Esophagus squamous epithelium (tissue), 4 donors: ENCODE data around the gene FRMD4A.

ENCODE experiments used
- POLR2A ChIP-seq, 4 donors: fragments of 450-650 bp; IDR thresholded peaks; one replicate each; pipeline ENCODE4 v1.6.1; 2017; ENCODE audit warnings: antibody characterized with exemption in 4 of 4, mild to moderate bottlenecking in 4 of 4, moderate library complexity in 3 of 4
- TF ChIP-seq, protein P1 (sequence below), 6 experiments: fragments of 450-650 bp in 4 of 6; fragments of 200-600 bp in 2 of 6; sonication (generic) in 2 of 6; IDR thresholded peaks; one replicate each; pipeline ENCODE4 v1.5.1; 2016 to 2019; ENCODE audit warnings: antibody characterized with exemption in 6 of 6, mild to moderate bottlenecking in 4 of 6, moderate library complexity in 4 of 6

GRCh38 chr10:14014423-14014822 lies 316.3 kb downstream of the FRMD4A start:
- TF ChIP-seq, protein P1, sequence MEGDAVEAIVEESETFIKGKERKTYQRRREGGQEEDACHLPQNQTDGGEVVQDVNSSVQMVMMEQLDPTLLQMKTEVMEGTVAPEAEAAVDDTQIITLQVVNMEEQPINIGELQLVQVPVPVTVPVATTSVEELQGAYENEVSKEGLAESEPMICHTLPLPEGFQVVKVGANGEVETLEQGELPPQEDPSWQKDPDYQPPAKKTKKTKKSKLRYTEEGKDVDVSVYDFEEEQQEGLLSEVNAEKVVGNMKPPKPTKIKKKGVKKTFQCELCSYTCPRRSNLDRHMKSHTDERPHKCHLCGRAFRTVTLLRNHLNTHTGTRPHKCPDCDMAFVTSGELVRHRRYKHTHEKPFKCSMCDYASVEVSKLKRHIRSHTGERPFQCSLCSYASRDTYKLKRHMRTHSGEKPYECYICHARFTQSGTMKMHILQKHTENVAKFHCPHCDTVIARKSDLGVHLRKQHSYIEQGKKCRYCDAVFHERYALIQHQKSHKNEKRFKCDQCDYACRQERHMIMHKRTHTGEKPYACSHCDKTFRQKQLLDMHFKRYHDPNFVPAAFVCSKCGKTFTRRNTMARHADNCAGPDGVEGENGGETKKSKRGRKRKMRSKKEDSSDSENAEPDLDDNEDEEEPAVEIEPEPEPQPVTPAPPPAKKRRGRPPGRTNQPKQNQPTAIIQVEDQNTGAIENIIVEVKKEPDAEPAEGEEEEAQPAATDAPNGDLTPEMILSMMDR (IDR thresholded peaks at IDR 0.05) = no peak
- no peak for TF ChIP-seq POLR2A (IDR thresholded peaks at IDR 0.05)
